Activated CD4-positive, alpha-beta T cell treated with anti-CD3 and anti-CD28 coated beads, Interleukin-2, amount 10 ng/mL, durations not matched to agents 7 days and 5 days (primary cell): ENCODE data around the gene MYO5B. TPM values are rescaled to one million over a fixed set of nuclear protein-coding genes. Genes with fewer than 3 reads are reported as not detected.

Experiments used
- CTCF ChIA-PET: fragments of 350-600 bp; sonication (Branson Sonifier 250); formaldehyde crosslinking; loops from one replicate; lab custom pipeline; 2021; ENCODE audit warnings: antibody characterized with exemption; lab: Charles Lee
- POLR2A ChIA-PET: fragments of 350-600 bp; sonication (Branson Sonifier 250); formaldehyde crosslinking; loops from one replicate; lab custom pipeline; 2021; ENCODE audit warnings: antibody characterized with exemption; lab: Charles Lee
- DNase-seq: peaks from one replicate; pipeline ENCODE4 v3.0.0-alpha.2; 2020
- H3K27ac Mint-ChIP-seq: one replicate; pipeline ENCODE4 v1.8.0; 2021; ENCODE audit warnings: mild to moderate bottlenecking, moderate library complexity, mixed read lengths
- H3K27me3 Mint-ChIP-seq: one replicate; pipeline ENCODE4 v1.8.0; 2021; ENCODE audit warnings: mixed read lengths
- H3K36me3 Mint-ChIP-seq: one replicate; pipeline ENCODE4 v1.8.0; 2021; ENCODE audit warnings: low read depth, mixed read lengths
- H3K4me1 Mint-ChIP-seq: one replicate; pipeline ENCODE4 v1.8.0; 2021; ENCODE audit warnings: mixed read lengths
- H3K4me3 Mint-ChIP-seq: one replicate; pipeline ENCODE4 v1.8.0; 2021; ENCODE audit warnings: mild to moderate bottlenecking, moderate library complexity, mixed read lengths
- H3K9me3 Mint-ChIP-seq: one replicate; pipeline ENCODE4 v1.8.0; 2021; ENCODE audit warnings: mixed read lengths
- total RNA-seq, 2 experiments: library from RNA; stranded (reverse); gene quantifications; one replicate each; pipeline ENCODE4 v1.2.3, GENCODE V29; 2021

The MYO5B gene
- total RNA-seq, 2 experiments from 2014 or later, result 0.12 TPM; not detected in 1

DNA sequence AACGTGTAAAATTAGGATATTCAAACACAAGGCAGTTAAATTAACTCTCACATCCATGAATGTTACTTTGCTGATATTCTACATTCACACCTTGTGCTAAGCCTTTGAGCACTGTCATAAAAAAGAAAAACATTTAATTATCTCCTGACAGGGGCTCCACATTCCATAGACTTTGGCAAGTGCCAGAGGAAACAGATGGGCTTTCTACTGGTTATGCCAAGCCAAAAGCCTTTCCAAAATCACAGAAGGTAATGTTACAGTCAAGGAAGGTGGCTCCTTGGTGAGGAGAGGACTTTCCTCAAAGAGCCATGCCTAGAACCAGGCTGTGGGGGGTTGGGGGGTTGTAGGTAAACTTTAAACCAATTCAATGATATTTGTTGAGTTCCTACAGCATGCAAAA is 12.4 kb downstream of the MYO5B start:
- Mint-ChIP-seq H3K4me3 (no peak overlapping the region), H3K9me3 (no peaks in the 10 kb centered on the region), H3K27ac (no peak overlapping the region), H3K27me3 (peaks cover 29% of the 10 kb centered on the region), H3K36me3 (no peaks in the 10 kb centered on the region), H3K4me1 (no peaks in the 10 kb centered on the region)
- CTCF ChIA-PET, result no interaction called here
- no peak for DNase-seq
- POLR2A ChIA-PET, result no interaction called here

DNA sequence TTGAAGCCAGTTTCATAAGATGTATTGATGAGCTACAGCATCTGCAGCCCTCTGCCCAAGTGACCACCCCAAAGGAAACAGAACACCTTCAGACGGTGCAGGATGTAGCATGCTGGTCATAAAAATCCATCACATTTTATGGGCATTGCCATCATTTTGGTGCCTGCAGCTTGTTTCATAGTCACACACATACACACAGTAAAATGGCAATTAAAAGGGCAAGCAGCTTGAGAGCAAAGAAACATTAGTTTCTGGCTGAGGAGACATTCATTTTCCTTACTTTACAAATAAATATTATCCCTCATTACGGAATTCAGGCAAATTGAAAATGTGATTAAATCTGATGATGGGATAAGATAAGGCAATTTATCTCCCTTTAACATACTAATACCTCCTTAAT is 13.4 kb downstream of the MYO5B start:
- Mint-ChIP-seq H3K36me3 (no peaks in the 10 kb centered on the region), H3K4me3 (no peak overlapping the region), H3K9me3 (no peaks in the 10 kb centered on the region), H3K27me3 (peaks cover 29% of the 10 kb centered on the region), H3K4me1 (no peaks in the 10 kb centered on the region), H3K27ac (no peak overlapping the region)
- no peak for DNase-seq
- CTCF ChIA-PET, result no interaction called here
- POLR2A ChIA-PET, result no interaction called here

DNA sequence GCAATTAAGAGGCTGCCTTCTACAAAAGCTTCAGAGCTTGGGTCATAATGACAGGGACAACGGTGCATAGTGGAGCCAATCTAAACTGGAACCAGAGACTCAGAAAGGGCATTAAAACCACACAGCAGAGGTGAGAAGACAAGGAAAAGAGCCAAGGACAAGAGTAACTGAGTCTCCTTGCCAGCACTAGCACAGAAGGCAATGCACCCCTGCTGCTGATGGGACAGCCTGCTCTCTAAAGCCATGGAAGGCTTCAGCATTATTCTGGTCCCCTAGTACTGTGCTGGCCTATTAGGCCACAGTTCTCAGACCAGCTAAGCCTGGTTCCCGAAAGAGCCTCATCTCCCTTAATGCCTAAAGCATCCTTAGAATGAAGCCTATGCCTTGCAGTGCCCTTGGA is 15.5 kb downstream of the MYO5B start:
- Mint-ChIP-seq H3K4me1 (no peaks in the 10 kb centered on the region), H3K27me3 (peaks cover 38% of the 10 kb centered on the region), H3K27ac (no peak overlapping the region), H3K9me3 (no peaks in the 10 kb centered on the region), H3K4me3 (no peak overlapping the region), H3K36me3 (no peaks in the 10 kb centered on the region)
- ChIA-PET POLR2A (no interaction called here), CTCF (no interaction called here)
- no peak for DNase-seq

GRCh38 chr18:50177294-50177992 is 17.5 kb downstream of the MYO5B start:
- Mint-ChIP-seq H3K36me3 (no peaks in the 10 kb centered on the region), H3K9me3 (no peaks in the 10 kb centered on the region), H3K27ac (no peak overlapping the region), H3K4me1 (no peaks in the 10 kb centered on the region), H3K27me3 (peaks cover 35% of the 10 kb centered on the region), H3K4me3 (no peak overlapping the region)
- POLR2A ChIA-PET, result no interaction called here
- no peak for DNase-seq
- CTCF ChIA-PET, result interaction anchor here (0.8 to 2.1 kb wide), 2 partner anchors 16 to 18 kb away, joined by 3 to 5 read pairs; no protein-coding TSS in a partner anchor

GRCh38 chr18:50172367-50172766 is 22.6 kb downstream of the MYO5B start:
- Mint-ChIP-seq H3K27me3 (peaks cover 17% of the 10 kb centered on the region), H3K4me1 (no peaks in the 10 kb centered on the region), H3K9me3 (no peaks in the 10 kb centered on the region), H3K36me3 (no peaks in the 10 kb centered on the region), H3K4me3 (no peak overlapping the region), H3K27ac (no peak overlapping the region)
- no peak for DNase-seq
- POLR2A ChIA-PET, result no interaction called here
- CTCF ChIA-PET, result interaction anchor here (0.7 kb wide), 1 partner anchor 16 kb away, joined by 3 read pairs; no protein-coding TSS in a partner anchor

DNA sequence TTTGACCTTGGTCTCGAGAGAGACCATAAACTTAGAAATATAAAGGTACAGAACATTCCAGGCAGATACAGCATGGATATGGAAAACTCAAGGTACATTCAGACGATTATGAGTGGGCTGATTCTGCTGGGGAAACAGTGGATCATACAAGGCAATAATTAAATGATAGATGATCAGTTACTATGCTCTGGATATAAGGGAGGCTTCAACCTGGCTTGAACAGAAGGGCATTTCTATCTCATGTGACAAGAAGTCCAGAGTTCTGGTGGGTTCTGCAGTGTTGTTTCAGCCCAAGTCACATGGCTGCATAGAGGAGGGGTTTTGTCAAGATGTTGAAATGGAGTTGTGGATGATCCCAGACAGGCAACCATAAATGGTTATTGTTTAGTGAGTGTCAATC is 23.5 kb downstream of the MYO5B start:
- DNase-seq, result no peak
- Mint-ChIP-seq H3K27me3 (peaks cover 17% of the 10 kb centered on the region), H3K4me1 (no peaks in the 10 kb centered on the region), H3K4me3 (no peak overlapping the region), H3K27ac (no peak overlapping the region), H3K9me3 (no peaks in the 10 kb centered on the region), H3K36me3 (no peaks in the 10 kb centered on the region)
- CTCF ChIA-PET, result no interaction called here
- POLR2A ChIA-PET, result no interaction called here

GRCh38 chr18:50170004-50170403 is 24.9 kb downstream of the MYO5B start:
- Mint-ChIP-seq H3K4me1 (no peaks in the 10 kb centered on the region), H3K9me3 (no peaks in the 10 kb centered on the region), H3K4me3 (no peak overlapping the region), H3K27ac (no peak overlapping the region), H3K36me3 (no peaks in the 10 kb centered on the region), H3K27me3 (peaks cover 17% of the 10 kb centered on the region)
- POLR2A ChIA-PET, result no interaction called here
- CTCF ChIA-PET, result no interaction called here
- no peak for DNase-seq

DNA sequence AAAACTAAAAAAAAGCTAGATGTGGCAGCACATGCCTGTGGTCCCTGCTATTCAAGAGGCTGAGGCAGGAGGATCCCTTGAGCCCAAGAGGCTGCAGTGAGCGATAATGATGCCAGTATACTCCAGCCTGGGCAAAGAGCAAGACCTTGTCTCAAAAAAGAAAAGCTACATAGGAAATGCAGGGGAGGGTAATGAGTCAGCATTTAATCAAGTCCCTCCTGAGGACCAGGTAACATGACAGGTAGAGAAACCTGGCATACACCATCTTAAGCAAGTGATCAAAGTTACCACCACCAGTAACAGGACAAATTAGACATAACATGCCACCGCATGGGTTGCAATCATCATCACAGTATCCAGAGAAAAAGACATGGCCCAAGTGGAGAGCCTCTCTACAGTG is 25.8 kb downstream of the MYO5B start:
- H3K4me3 Mint-ChIP-seq, result no peak overlapping the region
- peaks cover 23% of the 10 kb centered on the region for H3K27me3 Mint-ChIP-seq
- ChIA-PET POLR2A (no interaction called here), CTCF (no interaction called here)
- H3K36me3 Mint-ChIP-seq, result no peaks in the 10 kb centered on the region
- H3K9me3 Mint-ChIP-seq, result no peaks in the 10 kb centered on the region
- no peak for DNase-seq
- no peaks in the 10 kb centered on the region for H3K4me1 Mint-ChIP-seq
- H3K27ac Mint-ChIP-seq, result no peak overlapping the region

DNA sequence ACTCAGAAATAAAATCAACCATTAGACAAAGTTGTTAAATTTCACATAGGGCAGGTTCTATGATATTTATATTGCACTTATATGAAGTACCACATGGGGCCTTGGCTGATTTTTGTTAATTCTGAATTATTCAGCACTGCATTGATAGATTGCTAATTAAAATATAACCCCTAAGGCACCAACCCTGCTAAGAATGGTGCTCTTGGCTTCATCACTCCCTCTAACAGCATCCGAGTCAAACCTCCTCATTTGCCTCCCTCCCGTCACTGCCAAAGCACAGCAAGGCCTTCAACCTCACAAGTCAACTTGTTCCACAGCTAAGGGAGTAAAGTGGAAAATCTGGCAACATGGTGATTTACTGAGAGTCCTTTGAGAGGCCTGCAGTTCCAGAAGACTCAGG is 27.0 kb downstream of the MYO5B start:
- CTCF ChIA-PET, result interaction anchor here (1.0 kb wide), 1 partner anchor 49 kb away, joined by 3 read pairs; no protein-coding TSS in a partner anchor
- Mint-ChIP-seq H3K4me1 (no peaks in the 10 kb centered on the region), H3K4me3 (no peak overlapping the region), H3K36me3 (no peaks in the 10 kb centered on the region), H3K9me3 (no peaks in the 10 kb centered on the region), H3K27me3 (peaks cover 29% of the 10 kb centered on the region), H3K27ac (no peak overlapping the region)
- DNase-seq, result no peak
- POLR2A ChIA-PET, result no interaction called here

DNA sequence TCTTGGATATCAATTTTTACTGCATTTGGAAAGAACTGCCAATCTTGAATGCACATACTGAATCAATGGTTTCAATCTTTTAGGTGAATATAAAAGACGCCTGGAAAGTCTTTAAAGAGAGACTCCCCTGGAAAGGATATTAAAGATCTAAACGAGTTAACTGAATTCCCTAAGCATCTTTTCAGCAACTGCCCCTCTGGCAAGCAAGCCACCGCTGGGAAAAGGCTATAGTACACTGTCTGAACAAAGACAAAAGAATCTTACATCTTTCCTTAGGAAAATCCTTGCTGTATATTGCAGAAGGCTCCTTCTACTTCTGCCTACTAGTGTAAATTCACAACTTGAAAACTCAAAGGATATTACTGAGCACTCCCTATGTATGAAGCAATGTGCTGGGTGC is 28.0 kb downstream of the MYO5B start:
- Mint-ChIP-seq H3K27ac (no peak overlapping the region), H3K27me3 (peaks cover 37% of the 10 kb centered on the region), H3K4me1 (no peaks in the 10 kb centered on the region), H3K36me3 (no peaks in the 10 kb centered on the region), H3K4me3 (no peak overlapping the region), H3K9me3 (no peaks in the 10 kb centered on the region)
- ChIA-PET POLR2A (no interaction called here), CTCF (no interaction called here)
- DNase-seq, result no peak

DNA sequence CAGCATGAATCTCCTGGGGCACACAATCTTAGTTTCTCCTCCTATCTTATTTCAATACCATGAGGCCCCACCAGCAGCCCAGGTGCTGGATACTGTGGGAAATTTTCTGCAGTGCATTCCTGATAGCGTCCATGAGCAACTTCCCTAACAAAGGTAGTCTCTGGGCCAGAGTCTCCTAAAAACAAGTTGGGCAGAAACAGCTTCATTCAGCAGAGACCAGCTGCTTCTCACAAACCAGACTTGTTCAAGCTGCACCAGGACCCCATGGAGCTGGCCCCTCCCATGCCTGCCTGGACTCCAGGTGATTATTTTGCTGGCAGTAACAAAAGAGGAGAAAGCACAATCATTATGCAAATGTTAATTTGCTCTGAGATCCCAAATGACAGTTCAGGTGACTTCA is 31.4 kb downstream of the MYO5B start:
- Mint-ChIP-seq H3K4me3 (no peak overlapping the region), H3K4me1 (no peaks in the 10 kb centered on the region), H3K9me3 (no peaks in the 10 kb centered on the region), H3K27ac (no peak overlapping the region), H3K27me3 (peaks cover 37% of the 10 kb centered on the region), H3K36me3 (no peaks in the 10 kb centered on the region)
- CTCF ChIA-PET, result interaction anchor here (1.9 kb wide), 1 partner anchor 13 kb away, joined by 4 read pairs; no protein-coding TSS in a partner anchor
- no peak for DNase-seq
- POLR2A ChIA-PET, result no interaction called here

GRCh38 chr18:50162486-50163304 is 32.3 kb downstream of the MYO5B start:
- DNase-seq, result no peak
- Mint-ChIP-seq H3K27ac (no peak overlapping the region), H3K27me3 (peaks cover 37% of the 10 kb centered on the region), H3K36me3 (no peaks in the 10 kb centered on the region), H3K4me3 (no peak overlapping the region), H3K9me3 (no peaks in the 10 kb centered on the region), H3K4me1 (no peaks in the 10 kb centered on the region)
- CTCF ChIA-PET, result interaction anchor here (1.9 kb wide), 1 partner anchor 13 kb away, joined by 4 read pairs; no protein-coding TSS in a partner anchor
- POLR2A ChIA-PET, result no interaction called here

- H3K4me3 Mint-ChIP-seq, result no peak overlapping the region
- H3K27ac Mint-ChIP-seq, result no peak overlapping the region
- POLR2A ChIA-PET, result no interaction called here
- CTCF ChIA-PET, result interaction anchor here (1.3 kb wide), 1 partner anchor 14 kb away, joined by 5 read pairs; no protein-coding TSS in a partner anchor
- H3K27me3 Mint-ChIP-seq, result peaks cover 34% of the 10 kb centered on the region
- no peaks in the 10 kb centered on the region for H3K9me3 Mint-ChIP-seq
- no peak for DNase-seq
- no peaks in the 10 kb centered on the region for H3K36me3 Mint-ChIP-seq
- H3K4me1 Mint-ChIP-seq, result no peaks in the 10 kb centered on the region
Measured at GRCh38 chr18:50161597-50162205, 33.2 kb downstream of the MYO5B start.
